GM12878 (cell line): ENCODE measurements around the gene ATP1A3. TPM values are rescaled to one million over a fixed set of nuclear protein-coding genes. Genes with fewer than 3 reads are reported as not detected.

Experiments used
- ATF7 ChIP-seq: fragments of 450-650 bp; IDR thresholded peaks from 2 replicates; pipeline ENCODE4 v1.6.1; 2016; ENCODE audit warnings: low read depth, mild to moderate bottlenecking
- CTCF ChIP-seq, 3 experiments: IDR thresholded peaks in 2 of 3; conservative IDR thresholded peaks in 1 of 3; 2 replicates each; pipeline ENCODE4 v1.5.1; 2011; ENCODE audit warnings: low read depth in 3 of 3, low read length in 3 of 3, mild to moderate bottlenecking in 3 of 3, control low read depth in 2 of 3, moderate library complexity in 2 of 3, inconsistent platforms in 1 of 3, mixed read lengths in 1 of 3; ENCODE audit not compliant: control insufficient read depth in 2 of 3, insufficient read depth in 1 of 3; ENCODE audit errors: extremely low read depth in 1 of 3
- E2F8 ChIP-seq: fragments of 450-650 bp; IDR thresholded peaks from 2 replicates; pipeline ENCODE4 v1.6.1; 2018; ENCODE audit warnings: mild to moderate bottlenecking, low read depth, moderate library complexity; ENCODE audit not compliant: partially characterized antibody
- HSF1 ChIP-seq: fragments of 150-350 bp; IDR thresholded peaks from 2 replicates; pipeline ENCODE4 v1.6.1; 2014; ENCODE audit warnings: mild to moderate bottlenecking, low read depth, low read length
- IKZF2 ChIP-seq, 2 experiments: fragments of 450-650 bp; IDR thresholded peaks; 2 replicates each; pipeline ENCODE4 v1.6.1; 2017; ENCODE audit warnings: mild to moderate bottlenecking in 2 of 2, moderate library complexity in 2 of 2
- IRF4 ChIP-seq: IDR thresholded peaks from 2 replicates; pipeline ENCODE4 v1.6.1; 2011; ENCODE audit warnings: low read depth, low read length
- IRF5 ChIP-seq: fragments of 450-650 bp; IDR thresholded peaks from 2 replicates; pipeline ENCODE4 v1.6.1; 2017; ENCODE audit warnings: borderline replicate concordance
- NKRF ChIP-seq: fragments of 450-650 bp; conservative IDR thresholded peaks from 2 replicates; pipeline ENCODE4 v1.6.1; 2017; ENCODE audit warnings: mild to moderate bottlenecking, moderate library complexity
- RB1 ChIP-seq: fragments of 450-650 bp; formaldehyde crosslinking; IDR thresholded peaks from 2 replicates; pipeline ENCODE4 v1.6.1; 2017; ENCODE audit warnings: mild to moderate bottlenecking, borderline replicate concordance
- RUNX3 ChIP-seq: IDR thresholded peaks from 2 replicates; pipeline ENCODE4 v1.6.1; 2012; ENCODE audit warnings: low read length, inconsistent platforms
- SUPT20H ChIP-seq: IDR thresholded peaks from 2 replicates; pipeline ENCODE4 v1.6.1; 2011; ENCODE audit warnings: low read depth, mild to moderate bottlenecking, low read length, moderate library complexity, borderline replicate concordance; ENCODE audit not compliant: control insufficient read depth
- WRNIP1 ChIP-seq: IDR thresholded peaks from 2 replicates; pipeline ENCODE4 v1.6.1; 2011; ENCODE audit warnings: low read depth, low read length, improper control_type of control experiment, borderline replicate concordance
- ZBTB33 ChIP-seq: fragments of 450-650 bp; IDR thresholded peaks from 2 replicates; pipeline ENCODE4 v1.6.1; 2017; ENCODE audit warnings: mild to moderate bottlenecking
- polyA plus RNA-seq, 11 experiments: library from polyadenylated mRNA; depleted of rRNA in 4 of 11; unstranded in 6 of 11; stranded (reverse) in 5 of 11; fragments of >200 nt; fragmentation: Nextera tagmentation in 4 of 11; fragmentation: Illumina TruSeq in 1 of 11; extraction: Ambion mirVana in 4 of 11; extraction: Trizol in 1 of 11; gene quantifications; 1 replicate in 1 of 11; 2 replicates in 10 of 11; pipeline versions ENCODE4 v1.2.1 to v1.2.3, GENCODE V29; 2011 to 2016; ENCODE audit warnings: inconsistent platforms in 2 of 11, missing spikeins in 2 of 11, low read depth in 1 of 11
- total RNA-seq, 4 experiments: library from RNA; depleted of rRNA in 3 of 4; stranded (reverse); fragments of >200 nt in 3 of 4; fragmentation: Illumina TruSeq in 1 of 4; extraction: Trizol in 1 of 4; gene quantifications; 2 replicates each; pipeline versions ENCODE4 v1.2.1 to v1.2.3, GENCODE V29; 2013 to 2021

The ATP1A3 gene
- total and polyA plus RNA-seq, 10 of the 15 experiments (the other 5 are each of a cell fraction or from before 2014, with no cell fraction given): 0.17 to 0.86 (median 0.32) TPM; not detected in 2

GRCh38 chr19:41957838-41958366, 36.1 kb downstream of the ATP1A3 start (continued):
- TF ChIP-seq IRF5 (no peak), CTCF (IDR thresholded peaks at IDR 0.05 in 2 of 3, conservative IDR thresholded peaks at IDR 0.05 in 1 of 3; ENCODE audit: control insufficient read depth in 2 of 3, extremely low read depth in 1 of 3, insufficient read depth in 1 of 3, low read depth in 3 of 3, low read length in 3 of 3) (peak; percentile 87 to 90 (median 89)), RB1 (no peak; the same call in 1 of the 2 replicates), WRNIP1 (no peak), NKRF (no peak), ZBTB33 (no peak), RUNX3 (peak; percentile 76), ATF7 (no peak), IKZF2 (IDR thresholded peaks at IDR 0.05) (peak; percentile 65 to 75; a peak in 3 of 4 replicates), SUPT20H (no peak), IRF4 (0 out of 2 replicates have a peak, but pooled peaks have one; percentile 26), E2F8 (no peak), HSF1 (no peak)
